WTC11 (cell line): ENCODE data around the gene AUH.

Source experiments
- ATF1 ChIP-seq: sonication (generic); formaldehyde crosslinking; IDR thresholded peaks from 2 replicates; pipeline ENCODE4 v1.8.1; 2023; ENCODE audit warnings: mild to moderate bottlenecking, moderate library complexity, missing genetic modification reagents
- ATF3 ChIP-seq: sonication (generic); formaldehyde crosslinking; conservative IDR thresholded peaks from 2 replicates; pipeline ENCODE4 v1.8.1; 2022; ENCODE audit warnings: mild to moderate bottlenecking, missing genetic modification reagents
- FOXK1 ChIP-seq: sonication (generic); formaldehyde crosslinking; IDR thresholded peaks from 2 replicates; pipeline ENCODE4 v1.8.0; 2022; ENCODE audit warnings: mild to moderate bottlenecking, moderate library complexity, missing genetic modification reagents
- SMAD3 ChIP-seq: sonication (generic); formaldehyde crosslinking; IDR thresholded peaks from 2 replicates; pipeline ENCODE4 v1.8.0; 2022; ENCODE audit warnings: missing genetic modification reagents, mild to moderate bottlenecking, borderline replicate concordance
- SP1 ChIP-seq: sonication (generic); formaldehyde crosslinking; conservative IDR thresholded peaks from 2 replicates; pipeline ENCODE4 v1.8.1; 2022; ENCODE audit warnings: missing genetic modification reagents
- TCF7 ChIP-seq: sonication (generic); formaldehyde crosslinking; IDR thresholded peaks from 2 replicates; pipeline ENCODE4 v1.8.0; 2022; ENCODE audit warnings: mild to moderate bottlenecking, low read depth, missing genetic modification reagents, moderate library complexity
- ZNF425 ChIP-seq: fragments of 250-450 bp; sonication (Bioruptor Pico); conservative IDR thresholded peaks from 2 replicates; pipeline ENCODE4 v1.9.0; 2021; ENCODE audit warnings: mild to moderate bottlenecking
- TF ChIP-seq, protein P1 (sequence below): fragments of 200-600 bp; IDR thresholded peaks from 2 replicates; pipeline ENCODE4 v1.8.0; 2022; ENCODE audit warnings: antibody characterized with exemption
- TF ChIP-seq, protein P2 (sequence below): sonication (generic); formaldehyde crosslinking; IDR thresholded peaks from 2 replicates; pipeline ENCODE4 v1.8.1; 2023; ENCODE audit warnings: mild to moderate bottlenecking, missing genetic modification reagents, moderate library complexity
- TF ChIP-seq, protein P3 (sequence below): sonication (generic); formaldehyde crosslinking; IDR thresholded peaks from 2 replicates; pipeline ENCODE4 v1.8.0; 2022; ENCODE audit warnings: mild to moderate bottlenecking, missing genetic modification reagents
- TF ChIP-seq, protein P4 (sequence below): sonication (generic); formaldehyde crosslinking; IDR thresholded peaks from 2 replicates; pipeline ENCODE4 v1.8.1; 2023; ENCODE audit warnings: mild to moderate bottlenecking, moderate library complexity, missing genetic modification reagents
- TF ChIP-seq, protein P5 (sequence below): sonication (generic); formaldehyde crosslinking; IDR thresholded peaks from 2 replicates; pipeline ENCODE4 v1.8.0; 2023; ENCODE audit warnings: mild to moderate bottlenecking, missing genetic modification reagents

GRCh38 chr9:91186632-91187108 is 175.0 kb downstream of the AUH start:
- TF ChIP-seq, protein P1, sequence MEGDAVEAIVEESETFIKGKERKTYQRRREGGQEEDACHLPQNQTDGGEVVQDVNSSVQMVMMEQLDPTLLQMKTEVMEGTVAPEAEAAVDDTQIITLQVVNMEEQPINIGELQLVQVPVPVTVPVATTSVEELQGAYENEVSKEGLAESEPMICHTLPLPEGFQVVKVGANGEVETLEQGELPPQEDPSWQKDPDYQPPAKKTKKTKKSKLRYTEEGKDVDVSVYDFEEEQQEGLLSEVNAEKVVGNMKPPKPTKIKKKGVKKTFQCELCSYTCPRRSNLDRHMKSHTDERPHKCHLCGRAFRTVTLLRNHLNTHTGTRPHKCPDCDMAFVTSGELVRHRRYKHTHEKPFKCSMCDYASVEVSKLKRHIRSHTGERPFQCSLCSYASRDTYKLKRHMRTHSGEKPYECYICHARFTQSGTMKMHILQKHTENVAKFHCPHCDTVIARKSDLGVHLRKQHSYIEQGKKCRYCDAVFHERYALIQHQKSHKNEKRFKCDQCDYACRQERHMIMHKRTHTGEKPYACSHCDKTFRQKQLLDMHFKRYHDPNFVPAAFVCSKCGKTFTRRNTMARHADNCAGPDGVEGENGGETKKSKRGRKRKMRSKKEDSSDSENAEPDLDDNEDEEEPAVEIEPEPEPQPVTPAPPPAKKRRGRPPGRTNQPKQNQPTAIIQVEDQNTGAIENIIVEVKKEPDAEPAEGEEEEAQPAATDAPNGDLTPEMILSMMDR = no peak
- TF ChIP-seq FOXK1 (no peak), SMAD3 (CRISPR knock-in tag) (no peak), TCF7 (CRISPR knock-in tag) (no peak), ZNF425 (CRISPR knock-in tag) (no peak), ATF3 (CRISPR knock-in tag) (no peak), SP1 (CRISPR knock-in tag) (no peak), ATF1 (CRISPR knock-in tag) (no peak)
- TF ChIP-seq, protein P2, sequence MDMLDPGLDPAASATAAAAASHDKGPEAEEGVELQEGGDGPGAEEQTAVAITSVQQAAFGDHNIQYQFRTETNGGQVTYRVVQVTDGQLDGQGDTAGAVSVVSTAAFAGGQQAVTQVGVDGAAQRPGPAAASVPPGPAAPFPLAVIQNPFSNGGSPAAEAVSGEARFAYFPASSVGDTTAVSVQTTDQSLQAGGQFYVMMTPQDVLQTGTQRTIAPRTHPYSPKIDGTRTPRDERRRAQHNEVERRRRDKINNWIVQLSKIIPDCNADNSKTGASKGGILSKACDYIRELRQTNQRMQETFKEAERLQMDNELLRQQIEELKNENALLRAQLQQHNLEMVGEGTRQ (CRISPR knock-in tag) = no peak
- TF ChIP-seq, protein P3, sequence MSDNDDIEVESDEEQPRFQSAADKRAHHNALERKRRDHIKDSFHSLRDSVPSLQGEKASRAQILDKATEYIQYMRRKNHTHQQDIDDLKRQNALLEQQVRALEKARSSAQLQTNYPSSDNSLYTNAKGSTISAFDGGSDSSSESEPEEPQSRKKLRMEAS = no peak
- TF ChIP-seq, protein P4, sequence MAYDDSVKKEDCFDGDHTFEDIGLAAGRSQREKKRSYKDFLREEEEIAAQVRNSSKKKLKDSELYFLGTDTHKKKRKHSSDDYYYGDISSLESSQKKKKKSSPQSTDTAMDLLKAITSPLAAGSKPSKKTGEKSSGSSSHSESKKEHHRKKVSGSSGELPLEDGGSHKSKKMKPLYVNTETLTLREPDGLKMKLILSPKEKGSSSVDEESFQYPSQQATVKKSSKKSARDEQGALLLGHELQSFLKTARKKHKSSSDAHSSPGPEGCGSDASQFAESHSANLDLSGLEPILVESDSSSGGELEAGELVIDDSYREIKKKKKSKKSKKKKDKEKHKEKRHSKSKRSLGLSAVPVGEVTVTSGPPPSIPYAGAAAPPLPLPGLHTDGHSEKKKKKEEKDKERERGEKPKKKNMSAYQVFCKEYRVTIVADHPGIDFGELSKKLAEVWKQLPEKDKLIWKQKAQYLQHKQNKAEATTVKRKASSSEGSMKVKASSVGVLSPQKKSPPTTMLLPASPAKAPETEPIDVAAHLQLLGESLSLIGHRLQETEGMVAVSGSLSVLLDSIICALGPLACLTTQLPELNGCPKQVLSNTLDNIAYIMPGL (CRISPR knock-in tag) = no peak
- TF ChIP-seq, protein P5, sequence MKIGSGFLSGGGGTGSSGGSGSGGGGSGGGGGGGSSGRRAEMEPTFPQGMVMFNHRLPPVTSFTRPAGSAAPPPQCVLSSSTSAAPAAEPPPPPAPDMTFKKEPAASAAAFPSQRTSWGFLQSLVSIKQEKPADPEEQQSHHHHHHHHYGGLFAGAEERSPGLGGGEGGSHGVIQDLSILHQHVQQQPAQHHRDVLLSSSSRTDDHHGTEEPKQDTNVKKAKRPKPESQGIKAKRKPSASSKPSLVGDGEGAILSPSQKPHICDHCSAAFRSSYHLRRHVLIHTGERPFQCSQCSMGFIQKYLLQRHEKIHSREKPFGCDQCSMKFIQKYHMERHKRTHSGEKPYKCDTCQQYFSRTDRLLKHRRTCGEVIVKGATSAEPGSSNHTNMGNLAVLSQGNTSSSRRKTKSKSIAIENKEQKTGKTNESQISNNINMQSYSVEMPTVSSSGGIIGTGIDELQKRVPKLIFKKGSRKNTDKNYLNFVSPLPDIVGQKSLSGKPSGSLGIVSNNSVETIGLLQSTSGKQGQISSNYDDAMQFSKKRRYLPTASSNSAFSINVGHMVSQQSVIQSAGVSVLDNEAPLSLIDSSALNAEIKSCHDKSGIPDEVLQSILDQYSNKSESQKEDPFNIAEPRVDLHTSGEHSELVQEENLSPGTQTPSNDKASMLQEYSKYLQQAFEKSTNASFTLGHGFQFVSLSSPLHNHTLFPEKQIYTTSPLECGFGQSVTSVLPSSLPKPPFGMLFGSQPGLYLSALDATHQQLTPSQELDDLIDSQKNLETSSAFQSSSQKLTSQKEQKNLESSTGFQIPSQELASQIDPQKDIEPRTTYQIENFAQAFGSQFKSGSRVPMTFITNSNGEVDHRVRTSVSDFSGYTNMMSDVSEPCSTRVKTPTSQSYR (CRISPR knock-in tag) = no peak
